GM15510 (cell line): ENCODE results near the gene COL3A1.

Source experiments
- POLR2A ChIP-seq: IDR thresholded peaks from 3 replicates; pipeline ENCODE4 v1.6.1; 2011; ENCODE audit warnings: borderline replicate concordance; ENCODE audit not compliant: insufficient read length; ENCODE audit errors: extremely low read depth

Gene COL3A1

GRCh38 chr2:188966728-188967440 lies 7.3 kb upstream of the COL3A1 start:
- TF ChIP-seq POLR2A: no peak

GRCh38 chr2:188969236-188969635 lies 4.9 kb upstream of the COL3A1 start:
- no peak for TF ChIP-seq POLR2A

GRCh38 chr2:188969651-188970050 lies 4.5 kb upstream of the COL3A1 start:
- no peak for TF ChIP-seq POLR2A

- no peak for TF ChIP-seq POLR2A
Measured at GRCh38 chr2:188970211-188970610, 4.0 kb upstream of the COL3A1 start.

DNA sequence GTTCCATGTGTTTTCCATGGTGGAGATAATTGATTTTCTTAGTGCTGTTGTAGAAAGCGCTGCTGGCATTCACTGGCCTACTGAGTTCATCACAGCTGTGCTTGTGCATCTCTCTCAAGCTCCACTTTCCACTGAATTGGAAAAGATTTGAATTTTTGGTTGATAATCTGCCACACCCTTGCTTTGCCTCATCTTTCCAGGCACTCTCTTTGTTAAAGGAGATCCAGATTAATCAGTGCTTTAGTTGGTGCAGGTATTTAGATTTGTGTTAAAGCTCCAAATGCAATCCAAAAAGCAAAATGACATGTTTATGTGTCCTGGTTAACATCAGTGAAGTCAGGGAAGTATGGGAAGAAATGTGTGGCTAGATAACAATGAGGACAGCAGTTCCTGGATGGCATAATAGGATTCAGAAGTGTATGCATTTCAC lies 2.7 kb upstream of the COL3A1 start:
- no peak for TF ChIP-seq POLR2A

GRCh38 chr2:188973641-188974040 lies 532 bp upstream of the COL3A1 start:
- no peak for TF ChIP-seq POLR2A

- TF ChIP-seq POLR2A: no peak
Measured at GRCh38 chr2:188975497-188976102, 1.4 kb downstream of the COL3A1 start.

GRCh38 chr2:188976545-188977268 lies 2.5 kb downstream of the COL3A1 start:
- TF ChIP-seq POLR2A: no peak

GRCh38 chr2:188977317-188977716 lies 3.1 kb downstream of the COL3A1 start:
- TF ChIP-seq POLR2A: no peak

GRCh38 chr2:188978291-188979081 lies 4.3 kb downstream of the COL3A1 start:
- TF ChIP-seq POLR2A: no peak

- TF ChIP-seq POLR2A: no peak
Measured at GRCh38 chr2:188979187-188980114, 5.3 kb downstream of the COL3A1 start.

DNA sequence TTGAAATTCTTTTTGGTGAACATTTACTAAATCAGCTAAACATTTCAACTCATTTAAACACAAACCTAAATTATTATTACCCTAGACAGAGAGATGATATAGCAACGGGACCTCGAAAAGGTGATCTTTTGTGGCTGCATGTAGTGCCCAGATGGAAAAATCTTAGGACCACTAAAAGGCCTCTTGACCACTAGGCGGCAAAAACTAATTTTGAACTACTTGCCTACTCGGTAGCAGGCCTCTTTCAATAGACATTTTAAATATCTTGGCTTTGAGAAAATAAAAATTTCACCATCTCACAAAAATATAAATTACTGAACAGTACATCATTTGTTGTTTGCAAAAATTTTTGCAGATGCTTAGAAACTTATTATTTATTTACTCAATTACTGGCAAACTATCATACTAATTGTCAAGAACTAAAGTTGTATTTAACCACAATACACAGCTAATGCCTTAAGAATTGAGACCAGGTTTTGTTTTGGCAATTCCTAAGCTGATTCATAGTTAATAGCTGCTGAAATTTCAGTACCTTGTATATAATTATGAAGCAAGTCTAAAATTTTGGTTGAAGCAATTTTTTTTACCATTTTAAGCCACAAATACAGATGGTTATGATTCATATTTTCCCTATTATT lies 9.4 kb downstream of the COL3A1 start:
- TF ChIP-seq POLR2A: no peak

- no peak for TF ChIP-seq POLR2A
Measured at GRCh38 chr2:188984065-188984491, 9.9 kb downstream of the COL3A1 start.
